Right lobe of liver (tissue), 4 donors: Measurements from ENCODE around the gene PHACTR2.

ENCODE experiments used
- CTCF ChIP-seq, 4 donors: fragments of 200-600 bp in 3 of 4; fragments of 450-650 bp in 1 of 4; IDR thresholded peaks; one replicate each; pipeline versions ENCODE4 v1.5.1 to v1.8.0; 2016 to 2022; ENCODE audit warnings: antibody characterized with exemption in 4 of 4, mild to moderate bottlenecking in 2 of 4
- POLR2A ChIP-seq: fragments of 450-650 bp; IDR thresholded peaks from one replicate; pipeline ENCODE4 v1.6.1; 2017; ENCODE audit warnings: antibody characterized with exemption, mild to moderate bottlenecking
- donor health status: DM: no; HTN: no; CAD: no.
- donor health status: DM: no; HTN: no; CAD: no.
- donor health status: DM: no; HTN: yes; CAD: no.

GRCh38 chr6:143718472-143718871 is 40.7 kb downstream of the PHACTR2 start:
- TF ChIP-seq CTCF (IDR thresholded peaks at IDR 0.05) = no peak
- no peak for TF ChIP-seq POLR2A
